ENCODE results near the gene HMG20B.

GRCh38 chr19:3577723-3578344, 5.1 kb downstream of the HMG20B start:
- TF ChIP-seq CTCF (IDR thresholded peaks at IDR 0.05) (no peak), POLR2A (IDR thresholded peaks at IDR 0.05) (no peak)
